NCI-H748 treated with DMSO at 0.1 percent for 48 hours (cell line): ENCODE results near the gene MEI1.

Experiments
- DNase-seq: peaks from one replicate; lab custom pipeline; 2025; lab: John Stamatoyannopoulos, UW

The MEI1 gene

DNA sequence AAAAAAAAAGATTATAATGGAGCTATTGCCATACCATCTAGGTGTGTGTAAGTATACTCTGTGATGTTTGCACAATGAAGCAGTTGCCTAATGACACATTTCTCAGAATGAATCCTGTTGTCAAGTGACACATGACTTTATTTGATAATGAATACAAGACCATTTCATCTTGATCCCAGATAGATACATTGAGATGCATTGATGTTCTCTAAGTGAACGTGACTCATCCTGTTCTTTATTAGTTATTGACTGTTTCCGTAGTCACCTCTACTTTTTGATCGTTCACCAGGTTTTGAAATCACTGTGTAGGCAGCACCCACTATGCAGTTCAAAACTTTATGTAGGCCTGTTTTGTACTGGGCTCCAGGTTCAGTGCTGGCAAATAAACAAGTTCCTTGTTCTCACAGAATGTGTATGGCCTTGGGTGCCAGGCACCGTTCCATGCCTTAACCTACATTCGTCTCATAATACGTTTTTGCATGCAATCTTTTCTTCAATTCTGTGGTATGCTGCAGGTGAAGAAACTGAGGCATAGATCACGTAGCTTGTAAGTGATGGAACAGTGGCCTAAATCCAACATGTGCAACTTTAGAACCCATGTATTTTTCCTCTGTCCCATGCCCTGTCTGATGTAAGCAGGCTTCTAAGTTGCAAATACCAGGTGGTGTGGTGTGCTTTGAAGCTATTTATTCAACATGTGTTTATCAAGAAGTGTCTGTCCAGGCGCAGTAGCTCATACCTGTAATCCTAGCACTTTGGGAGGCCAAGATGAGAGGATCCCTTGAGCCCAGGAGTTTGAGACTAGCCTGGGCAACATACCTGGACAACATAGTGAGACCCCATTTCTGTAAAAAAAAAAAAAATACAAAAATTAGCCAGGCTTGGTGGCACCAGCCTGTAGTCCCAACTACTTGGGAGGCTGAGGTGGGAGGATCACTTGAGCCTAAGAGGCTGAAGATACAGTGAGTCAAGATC lies 144.0 kb downstream of the MEI1 start:
- DNase-seq = no peak

DNA sequence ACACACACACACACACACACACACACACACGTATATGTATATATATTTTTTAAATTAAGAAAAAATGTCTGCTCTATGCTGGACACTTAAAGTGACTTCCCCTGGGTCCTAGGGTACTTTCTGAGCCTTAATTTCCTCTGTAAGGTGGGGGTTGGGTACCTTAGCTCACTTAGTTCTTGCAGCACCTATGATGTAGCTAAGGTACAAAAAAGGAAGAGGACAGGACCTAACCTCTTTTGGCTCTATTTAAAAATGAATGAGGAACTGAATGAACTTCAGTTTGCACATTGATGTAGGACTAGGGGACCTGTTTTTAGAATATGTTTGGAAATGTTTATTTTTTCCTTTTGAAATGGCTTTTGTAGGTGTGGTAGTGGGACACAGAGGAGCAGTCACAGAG lies 144.7 kb downstream of the MEI1 start:
- no peak for DNase-seq

DNA sequence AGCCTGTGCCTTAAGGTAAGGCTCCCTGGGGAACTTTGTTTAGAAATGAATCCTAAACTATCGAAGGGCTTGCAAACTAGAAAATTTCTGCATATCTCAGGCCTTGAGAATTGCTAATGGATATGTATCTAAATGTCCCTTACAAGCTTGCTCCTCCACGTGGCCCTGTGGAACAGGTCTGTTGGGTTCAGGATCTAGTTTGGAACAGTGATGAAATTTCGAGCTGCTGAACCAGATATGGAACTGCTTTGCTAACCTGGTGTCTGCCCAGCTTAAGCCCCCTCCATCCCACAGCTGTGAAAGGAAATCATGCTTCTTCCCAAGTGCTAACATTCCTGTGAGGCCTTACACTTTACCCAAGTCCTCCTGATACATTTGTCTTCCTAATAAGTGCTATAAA lies 145.2 kb downstream of the MEI1 start:
- DNase-seq = no peak

DNA sequence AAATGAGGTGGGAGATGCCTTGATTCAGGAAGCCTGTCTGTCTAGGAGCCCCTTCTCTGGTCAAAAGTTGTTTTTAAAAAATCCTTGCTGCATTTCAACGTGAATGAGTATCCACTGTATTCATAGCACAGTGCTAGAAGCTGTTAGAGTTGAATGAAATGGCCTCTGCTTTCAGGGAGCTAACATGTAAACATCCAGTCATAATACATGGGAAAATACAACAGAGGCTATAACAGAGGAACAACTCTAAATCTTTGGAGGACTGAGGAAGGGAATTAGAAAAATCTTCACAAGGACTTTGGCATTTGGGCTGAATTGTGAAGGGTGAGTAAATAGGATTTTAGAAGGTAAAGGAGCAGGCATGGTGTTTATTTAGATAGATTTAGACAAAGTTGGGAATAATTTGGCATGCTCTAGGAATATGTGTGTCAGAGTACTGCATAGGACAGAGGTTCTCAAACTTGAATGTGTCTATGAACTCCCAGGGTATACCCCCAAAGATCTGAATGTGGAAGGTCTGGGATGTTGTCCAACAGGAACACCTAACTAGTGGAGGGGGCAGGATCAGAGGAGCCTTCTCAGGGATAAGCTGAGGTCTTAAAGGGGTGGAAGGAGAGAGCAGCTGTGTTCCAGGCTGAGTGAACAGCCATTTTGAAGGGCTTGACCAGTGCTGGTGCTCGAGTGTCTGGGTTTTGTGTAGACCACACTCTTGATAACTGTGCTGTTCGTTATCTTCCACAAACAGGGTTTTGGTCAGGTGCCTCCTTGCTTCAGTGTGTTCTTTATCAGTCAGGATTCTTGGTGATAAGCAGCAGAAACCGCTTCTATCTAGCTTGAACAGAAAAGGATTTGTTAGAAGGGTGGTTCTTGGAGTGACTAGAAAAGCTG lies 146.3 kb downstream of the MEI1 start:
- DNase-seq = no peak

DNA sequence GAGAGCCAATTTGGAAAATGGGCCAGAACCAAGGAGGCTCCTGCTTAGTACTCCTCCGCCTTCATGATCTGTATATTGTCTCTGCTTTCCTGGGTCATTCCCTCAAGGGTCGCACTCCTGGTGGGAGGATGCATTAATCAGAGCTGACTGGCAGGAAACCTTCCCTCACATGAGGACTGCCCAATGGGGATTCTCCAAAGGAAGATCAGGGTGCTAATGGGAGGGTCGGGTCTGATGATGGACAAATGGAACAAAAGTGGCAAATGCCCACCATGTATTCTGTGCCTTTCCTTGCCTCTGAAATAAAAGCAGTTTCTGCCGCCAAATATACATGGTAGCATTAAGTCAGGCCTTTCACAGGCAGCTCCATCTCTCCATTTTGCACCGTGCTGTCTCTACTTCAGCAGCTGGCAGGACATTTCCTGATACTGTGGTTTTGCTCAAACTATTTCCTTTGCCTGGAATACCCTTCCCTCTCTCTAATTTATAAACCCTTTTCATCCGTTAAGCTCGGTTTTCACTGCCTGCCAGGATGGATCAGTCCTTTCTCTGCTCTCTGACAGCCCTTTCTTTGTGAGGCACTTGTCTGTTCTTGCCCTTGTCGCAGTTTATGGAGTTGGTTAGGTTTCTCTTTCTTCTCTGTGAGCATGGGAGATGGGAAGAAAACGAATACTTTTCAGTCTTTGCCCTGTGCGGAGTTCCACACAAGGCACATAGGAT lies 147.1 kb downstream of the MEI1 start:
- no peak for DNase-seq

DNA sequence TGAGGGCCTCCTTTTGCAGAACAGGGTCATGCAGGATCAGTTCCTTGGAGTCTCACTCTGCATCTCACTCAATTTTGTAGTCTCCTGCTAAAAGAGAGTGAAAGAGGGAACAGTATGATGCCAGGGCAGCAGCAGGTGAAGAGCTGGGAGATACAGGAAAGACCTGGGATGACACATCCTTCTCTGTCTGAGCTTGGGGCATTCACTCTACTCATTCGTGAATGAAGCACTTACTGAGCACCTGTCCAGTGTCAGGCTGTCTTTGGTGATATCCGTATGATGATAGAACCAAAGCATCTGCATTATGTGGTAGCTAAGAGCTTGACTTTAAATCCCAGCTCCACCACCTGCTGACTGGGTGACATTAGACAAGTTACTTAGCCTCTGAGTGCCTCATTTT lies 148.0 kb downstream of the MEI1 start:
- DNase-seq = no peak

DNA sequence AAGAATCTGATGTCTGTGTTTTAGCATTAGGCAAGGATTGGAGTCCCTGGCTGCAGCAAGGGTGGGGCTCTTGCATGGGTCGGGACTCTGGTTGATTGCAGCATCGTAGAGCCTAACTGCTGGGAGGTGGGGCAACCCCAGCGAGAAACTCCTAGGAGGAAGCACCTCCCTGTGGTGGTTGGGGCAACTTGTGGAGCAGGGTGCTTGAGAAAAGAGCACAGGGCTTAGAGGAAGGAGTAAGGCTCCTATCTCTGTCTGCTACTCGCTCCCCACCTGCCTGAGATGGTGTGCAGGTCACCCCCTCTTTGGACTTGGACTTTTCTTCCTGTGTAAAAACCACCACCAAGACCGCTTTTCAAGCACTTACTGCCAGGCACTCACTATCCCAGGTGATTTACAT lies 149.2 kb downstream of the MEI1 start:
- DNase-seq = no peak
